M059J (cell line): ENCODE results near the gene TNFRSF19. TPM values are rescaled to one million over a fixed set of nuclear protein-coding genes. Genes with fewer than 3 reads are reported as not detected.

Experiments used
- DNase-seq: peaks from one replicate; pipeline ENCODE4 v3.0.0-alpha.2; 2012; ENCODE audit warnings: low read depth
- total RNA-seq: library from RNA; depleted of rRNA; stranded (reverse); fragments of >200 nt; shearing (Covaris generic); gene quantifications from 2 replicates; pipeline ENCODE4 v1.2.3, GENCODE V29; 2014; rRNA removed

TNFRSF19 gene
- total RNA-seq, 1 experiment from 2014 or later: 54.8 TPM

DNA sequence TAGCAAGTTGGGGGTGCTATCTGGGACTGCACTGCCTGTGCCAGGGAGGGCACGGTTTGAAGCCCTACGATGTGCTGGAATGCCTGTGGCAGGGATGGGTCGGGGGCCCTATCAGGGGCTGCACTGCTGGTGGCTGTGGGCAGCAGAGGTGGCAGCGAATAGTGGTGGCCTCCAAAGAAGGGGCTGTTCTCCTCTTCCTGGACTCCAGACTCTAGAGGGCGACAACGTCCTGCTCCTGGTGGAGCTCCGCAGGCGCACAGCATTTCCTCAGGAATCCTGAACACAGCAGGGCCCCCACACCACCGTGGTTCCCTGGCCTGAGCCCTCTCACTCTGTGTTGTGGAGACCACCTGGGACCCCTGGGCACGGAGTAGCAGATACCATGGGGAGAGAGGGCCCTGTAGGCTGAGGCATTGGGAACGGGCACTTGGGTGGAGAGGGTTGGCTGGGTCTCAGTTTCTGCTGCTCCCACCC, 145.6 kb downstream of the TNFRSF19 start:
- DNase-seq: no peak

DNA sequence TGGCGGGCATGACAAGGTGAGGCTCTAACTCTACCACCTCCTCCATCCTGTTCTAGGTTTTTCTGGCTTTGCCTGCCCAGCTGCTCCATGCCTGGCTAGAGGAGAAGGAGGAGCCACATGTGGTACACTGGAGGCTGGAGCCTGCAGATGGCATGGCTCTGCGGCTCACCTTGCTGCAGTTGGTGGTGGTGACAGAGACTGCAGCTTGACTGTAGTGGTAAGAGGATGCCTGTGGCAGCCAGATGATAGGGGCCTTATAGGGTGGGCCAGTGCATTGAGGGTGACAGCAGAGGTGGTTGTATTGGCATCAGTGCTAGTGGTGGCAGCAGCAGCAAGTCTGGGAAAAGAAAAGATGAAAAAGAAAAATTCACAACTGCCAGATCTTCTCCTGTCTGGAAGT, 146.2 kb downstream of the TNFRSF19 start:
- DNase-seq: no peak

DNA sequence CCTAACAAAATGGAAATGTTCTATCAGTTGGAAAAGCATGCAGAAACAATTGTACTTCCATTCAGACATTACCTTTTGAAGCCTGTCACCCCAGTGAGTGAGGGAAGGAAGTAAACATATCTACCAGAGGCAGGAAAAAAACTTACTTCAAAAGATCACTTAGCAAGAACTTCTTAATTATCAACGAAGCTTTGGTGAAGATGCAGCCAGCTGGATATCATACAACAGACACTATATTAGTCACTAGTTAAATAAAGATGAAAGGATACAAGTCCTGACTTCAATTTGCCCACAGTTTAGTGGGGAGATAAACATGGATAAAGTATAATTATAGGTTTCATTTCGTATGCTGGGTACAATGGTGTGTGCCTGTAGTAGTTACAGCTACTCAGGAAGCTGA, 148.8 kb downstream of the TNFRSF19 start:
- no peak for DNase-seq

DNA sequence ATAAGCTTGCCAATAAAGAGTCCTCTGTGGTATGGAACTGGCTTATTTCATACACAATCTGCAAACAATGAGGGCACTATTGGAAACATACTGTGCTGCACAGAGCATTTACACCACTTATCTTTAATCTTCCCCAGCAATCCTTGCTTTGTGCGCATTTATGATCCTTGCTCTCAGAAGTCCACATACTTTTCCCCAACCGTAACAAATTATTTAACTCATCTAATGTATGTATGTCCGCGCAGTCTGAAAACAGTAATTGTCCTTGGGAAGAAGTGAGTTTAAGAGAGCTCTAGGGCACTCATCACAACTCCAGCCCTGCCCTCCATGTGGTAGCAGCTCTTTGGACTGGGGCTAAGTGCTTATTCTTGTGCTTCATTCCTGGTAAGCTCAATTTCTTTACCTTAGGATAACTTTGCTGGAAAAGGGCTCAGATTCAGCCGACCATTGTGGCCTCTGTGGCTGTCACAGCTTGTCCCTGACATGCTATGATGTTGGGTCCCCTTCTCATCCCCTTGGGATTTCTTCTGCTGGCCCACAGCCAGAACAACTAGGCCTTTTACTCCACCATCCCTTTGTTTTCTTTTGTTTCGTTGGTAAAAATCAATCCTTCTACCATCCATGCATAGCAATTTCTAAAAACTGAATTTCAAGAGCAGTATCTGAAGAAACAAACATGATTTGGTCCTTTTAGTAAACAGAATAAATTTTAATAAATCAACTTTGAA, 152.7 kb downstream of the TNFRSF19 start:
- no peak for DNase-seq

DNA sequence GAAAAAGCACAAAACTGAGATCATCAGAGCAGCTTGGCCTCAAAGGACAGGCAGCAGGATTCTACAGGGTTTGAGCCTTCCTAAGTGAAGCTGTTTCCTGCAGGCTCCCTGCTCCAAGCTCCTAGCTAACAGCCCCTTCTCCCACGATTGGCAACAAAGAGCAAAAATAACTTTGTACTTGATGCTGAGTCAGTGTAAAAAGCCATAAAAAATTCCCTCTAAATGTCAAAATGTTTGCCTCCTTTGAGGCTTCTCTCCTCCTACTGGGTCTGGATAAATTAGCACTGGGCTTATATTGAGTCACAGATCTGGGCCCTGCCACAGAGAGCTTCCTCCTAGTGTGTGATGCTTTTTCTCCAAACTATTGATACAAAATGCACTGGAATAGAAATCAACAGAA, 153.3 kb downstream of the TNFRSF19 start:
- DNase-seq: peak; percentile 48

DNA sequence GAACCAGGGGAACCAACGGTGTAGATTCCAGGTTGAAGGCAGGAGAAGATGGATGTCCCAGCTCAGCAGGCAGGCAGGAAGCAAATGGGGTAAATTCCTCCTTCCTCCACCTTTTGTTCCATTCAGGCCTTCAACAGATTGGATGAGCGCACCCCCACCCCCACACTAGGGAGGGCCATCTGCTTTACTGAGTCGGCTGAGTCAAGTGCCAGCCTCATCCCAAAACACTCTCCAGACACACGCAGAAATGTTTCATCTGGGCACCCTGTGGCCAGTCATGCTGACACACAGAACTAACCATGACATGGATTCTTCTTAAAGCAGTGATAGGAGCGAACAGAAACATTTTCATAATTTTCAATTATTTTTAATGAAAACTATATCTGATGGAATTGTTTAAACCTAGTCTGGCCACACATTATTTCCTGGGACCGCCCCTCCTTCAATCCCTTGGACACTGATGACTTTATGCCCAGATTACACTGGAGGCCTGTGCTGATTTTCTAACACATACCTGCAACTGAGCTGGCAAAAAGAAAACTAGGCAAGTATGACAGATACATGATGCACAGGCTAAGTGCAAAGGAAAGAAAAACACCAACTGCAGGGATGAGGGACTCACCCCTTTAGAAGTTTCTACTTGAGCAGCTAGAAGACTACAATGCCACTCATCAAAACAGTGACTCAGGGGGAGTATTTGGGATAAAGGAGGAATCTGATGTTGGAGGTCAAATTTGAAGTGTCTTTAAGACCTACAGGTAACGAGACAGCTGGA, 154.2 kb downstream of the TNFRSF19 start:
- peak; percentile 18 for DNase-seq

Other genes with a start within 250 kb of the TNFRSF19 start
- gene SACS, start 136.7 kb upstream of the TNFRSF19 start, total RNA-seq: 29.0 and 42.8 TPM in 2 replicates